ENCODE results near the gene DAP3.
A peak's percentile ranks its signal among the peaks of the same experiment; 100 is the strongest.
"Not testable (repeated sequence)": the region's sequence is repeated elsewhere in the genome, so short reads cannot be mapped to it uniquely, and the experiment has no call there.

DAP3 gene

DNA sequence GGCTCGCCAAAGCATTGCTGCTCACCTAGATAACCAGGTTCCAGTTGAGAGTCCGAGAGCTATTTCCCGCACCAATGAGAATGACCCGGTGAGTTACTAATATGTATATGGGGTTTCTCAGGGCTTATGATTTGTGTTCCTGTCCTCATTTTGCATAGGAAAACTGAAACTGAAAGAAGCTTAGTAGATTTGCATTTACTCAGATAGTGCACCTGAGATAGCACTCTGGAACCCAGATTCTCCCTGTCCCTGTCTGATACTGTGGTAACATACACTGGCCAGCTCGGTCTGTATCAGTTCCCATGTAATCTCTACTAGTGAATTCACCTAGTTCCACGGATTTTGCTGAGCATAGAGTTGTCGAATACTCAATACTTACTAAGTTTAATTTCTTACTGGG, 28.1 kb downstream of the DAP3 start:
- DNase-seq (ENCODE audit: low read depth in 3 of 3): no peak

DNA sequence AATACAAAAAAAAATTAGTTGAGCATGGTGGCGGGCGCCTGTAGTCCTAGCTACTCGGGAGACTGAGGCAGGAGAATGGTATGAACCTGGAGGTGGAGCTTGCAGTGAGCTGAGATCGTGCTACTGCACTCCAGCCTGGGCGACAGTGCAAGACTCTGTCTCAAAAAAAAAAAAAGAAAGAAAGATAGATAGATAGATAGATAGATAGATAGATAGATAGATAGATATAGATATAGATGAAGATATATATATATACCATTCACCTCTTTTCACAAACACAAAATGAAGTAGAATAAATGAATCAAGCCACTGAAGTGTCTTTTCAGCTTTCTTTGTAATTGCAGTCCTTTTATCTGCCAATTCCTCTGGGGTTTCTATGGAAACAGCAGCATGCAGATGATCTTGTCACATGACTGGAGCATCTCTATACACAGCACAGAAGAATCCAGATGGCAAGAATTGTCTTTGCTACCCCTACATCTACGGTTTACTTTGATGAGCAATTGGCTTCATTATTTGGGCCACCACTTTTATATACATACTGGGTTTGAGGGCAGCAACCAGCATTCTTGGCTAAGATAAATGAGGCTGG, 29.7 kb downstream of the DAP3 start:
- DNase-seq (ENCODE audit: low read depth in 3 of 3): not testable (repeated sequence)

DNA sequence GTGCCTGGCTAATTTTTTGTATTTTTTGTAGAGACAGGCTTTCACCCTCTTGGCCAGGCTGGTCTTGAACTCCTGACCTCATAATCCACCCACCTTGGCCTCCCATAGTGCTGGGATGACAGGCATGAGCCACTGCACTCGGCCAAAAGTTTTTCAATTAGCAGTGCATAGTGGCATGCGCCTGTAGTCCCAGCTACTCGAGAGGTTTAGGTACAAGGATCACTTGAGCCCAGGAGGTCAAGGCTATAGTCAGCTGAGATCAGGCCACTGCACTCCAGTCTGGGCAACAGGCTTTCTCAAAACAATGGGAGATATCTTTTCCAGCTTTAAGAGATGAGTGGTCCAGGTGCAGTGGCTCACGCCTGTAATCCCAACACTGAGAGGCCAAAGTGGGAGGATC, 30.8 kb downstream of the DAP3 start:
- DNase-seq (ENCODE audit: low read depth in 3 of 3): no peak

DNA sequence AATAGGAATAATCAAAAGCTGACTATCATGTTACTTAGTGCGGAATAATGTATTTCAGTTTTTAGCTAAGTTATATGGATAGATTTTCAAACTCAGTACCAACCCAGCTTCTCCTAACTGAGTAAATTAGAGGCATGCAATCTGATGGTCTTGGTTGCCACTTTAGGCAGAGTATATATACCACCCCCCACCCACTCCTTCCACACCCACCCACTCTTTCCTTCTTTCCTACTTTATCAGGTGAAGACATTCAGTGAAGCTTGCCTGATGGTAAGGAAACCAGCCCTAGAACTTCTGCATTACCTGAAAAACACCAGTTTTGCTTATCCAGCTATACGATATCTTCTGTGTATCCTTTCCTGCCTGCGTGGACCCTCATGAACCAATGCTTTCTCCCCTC, 36.3 kb downstream of the DAP3 start:
- DNase-seq (ENCODE audit: low read depth in 3 of 3): no peak

DNA sequence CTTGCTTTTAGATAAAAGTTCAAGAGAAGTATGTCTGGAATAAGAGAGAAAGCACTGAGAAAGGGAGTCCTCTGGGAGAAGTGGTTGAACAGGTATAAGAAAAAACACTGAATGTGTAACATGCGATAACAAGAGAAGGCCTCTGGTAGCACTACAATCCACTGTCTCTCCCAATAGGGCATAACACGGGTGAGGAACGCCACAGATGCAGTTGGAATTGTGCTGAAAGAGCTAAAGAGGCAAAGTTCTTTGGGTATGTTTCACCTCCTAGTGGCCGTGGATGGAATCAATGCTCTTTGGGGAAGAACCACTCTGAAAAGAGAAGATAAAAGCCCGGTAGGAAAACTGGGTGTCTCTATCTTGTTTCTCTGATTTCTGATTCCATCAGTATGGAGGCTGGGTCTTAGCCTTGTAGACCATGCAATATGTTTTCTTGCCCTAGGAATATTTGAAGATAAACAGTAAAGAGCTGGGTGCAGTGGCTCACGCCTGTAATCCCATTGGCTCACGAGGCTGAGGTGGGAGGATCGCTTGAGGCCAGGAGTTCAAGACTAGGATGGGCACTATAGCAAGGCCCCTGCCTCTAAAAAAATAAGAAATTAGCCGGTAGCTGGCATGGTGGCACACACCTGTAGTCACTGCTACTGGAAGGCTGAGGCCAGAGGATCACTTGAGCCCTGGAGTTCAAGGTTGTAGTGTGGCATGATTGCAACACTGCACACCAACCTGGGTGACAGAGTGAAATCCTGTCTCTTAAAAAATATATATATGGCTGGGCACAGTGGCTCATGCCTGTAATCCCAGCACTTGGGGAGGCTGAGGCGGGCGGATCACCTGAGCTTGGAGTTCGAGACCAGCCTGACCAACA, 40.4 kb downstream of the DAP3 start:
- peak in 1 of 3 donors; percentile 22 for DNase-seq (ENCODE audit: low read depth in 3 of 3)

DNA sequence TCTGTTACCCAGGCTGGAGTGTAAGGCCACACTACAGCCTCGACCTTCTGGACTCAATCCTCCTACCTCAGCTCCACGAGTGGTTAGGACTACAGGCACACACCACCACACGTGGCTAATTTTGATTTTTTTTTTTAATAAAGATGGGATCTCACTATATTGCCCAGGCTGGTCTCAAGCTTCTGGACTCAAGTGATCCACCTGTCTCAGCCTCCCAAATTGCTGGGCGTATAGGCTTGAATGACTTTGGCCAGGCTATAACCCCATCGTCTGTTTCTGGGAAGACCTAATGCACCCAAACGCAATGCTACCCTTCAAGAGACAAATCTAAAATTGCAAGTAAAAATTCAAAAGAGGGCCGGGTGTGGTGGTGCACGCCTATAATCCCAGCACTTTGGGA, 52.1 kb downstream of the DAP3 start:
- DNase-seq (ENCODE audit: low read depth in 3 of 3): no peak

DNA sequence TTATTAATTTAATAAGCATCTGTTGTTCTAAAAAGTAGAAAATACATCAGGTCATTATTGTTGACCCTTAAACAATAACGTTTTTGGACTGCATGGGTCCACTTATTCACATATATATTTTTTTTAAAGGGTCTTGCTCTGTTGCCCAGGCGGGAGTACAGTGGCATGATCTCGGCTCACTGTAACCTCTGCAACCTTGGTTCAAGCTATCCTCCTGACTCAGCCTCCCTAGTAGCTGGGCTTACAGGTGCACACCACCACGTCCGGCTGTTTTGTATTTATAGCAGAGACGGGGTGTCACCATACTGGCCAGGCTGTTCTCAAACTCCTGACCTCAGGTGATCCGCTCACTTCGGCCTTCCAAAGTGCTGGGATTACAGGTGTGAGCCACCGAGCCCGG, 53.0 kb downstream of the DAP3 start:
- no peak for DNase-seq (ENCODE audit: low read depth in 3 of 3)

DNA sequence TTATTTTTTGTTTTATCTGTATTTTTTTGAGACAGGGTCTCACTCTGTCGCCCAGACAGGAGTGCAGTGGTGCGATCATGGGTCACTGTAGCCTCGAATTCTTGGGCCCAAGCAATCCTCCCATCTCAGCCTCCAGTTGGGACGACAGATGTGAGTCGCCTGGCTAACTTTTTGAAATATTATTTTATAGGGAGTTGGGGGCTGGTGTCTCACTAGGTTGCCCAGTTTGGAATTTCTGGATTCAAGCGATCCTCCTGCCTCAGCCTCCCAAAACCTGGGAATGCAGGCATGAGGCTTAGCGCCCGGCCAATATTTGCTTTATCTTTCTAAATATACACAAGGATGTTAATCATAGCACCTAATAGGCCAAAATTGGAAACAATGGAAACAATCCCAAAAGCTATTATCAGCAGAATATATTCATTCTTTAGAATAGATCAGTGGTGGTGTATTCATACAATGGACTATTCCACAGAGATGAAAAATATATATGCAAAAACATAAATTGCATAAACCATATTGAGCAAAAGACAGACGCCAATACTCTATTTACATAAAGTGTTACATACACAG, 55.9 kb downstream of the DAP3 start:
- no peak for DNase-seq (ENCODE audit: low read depth in 3 of 3)

DNA sequence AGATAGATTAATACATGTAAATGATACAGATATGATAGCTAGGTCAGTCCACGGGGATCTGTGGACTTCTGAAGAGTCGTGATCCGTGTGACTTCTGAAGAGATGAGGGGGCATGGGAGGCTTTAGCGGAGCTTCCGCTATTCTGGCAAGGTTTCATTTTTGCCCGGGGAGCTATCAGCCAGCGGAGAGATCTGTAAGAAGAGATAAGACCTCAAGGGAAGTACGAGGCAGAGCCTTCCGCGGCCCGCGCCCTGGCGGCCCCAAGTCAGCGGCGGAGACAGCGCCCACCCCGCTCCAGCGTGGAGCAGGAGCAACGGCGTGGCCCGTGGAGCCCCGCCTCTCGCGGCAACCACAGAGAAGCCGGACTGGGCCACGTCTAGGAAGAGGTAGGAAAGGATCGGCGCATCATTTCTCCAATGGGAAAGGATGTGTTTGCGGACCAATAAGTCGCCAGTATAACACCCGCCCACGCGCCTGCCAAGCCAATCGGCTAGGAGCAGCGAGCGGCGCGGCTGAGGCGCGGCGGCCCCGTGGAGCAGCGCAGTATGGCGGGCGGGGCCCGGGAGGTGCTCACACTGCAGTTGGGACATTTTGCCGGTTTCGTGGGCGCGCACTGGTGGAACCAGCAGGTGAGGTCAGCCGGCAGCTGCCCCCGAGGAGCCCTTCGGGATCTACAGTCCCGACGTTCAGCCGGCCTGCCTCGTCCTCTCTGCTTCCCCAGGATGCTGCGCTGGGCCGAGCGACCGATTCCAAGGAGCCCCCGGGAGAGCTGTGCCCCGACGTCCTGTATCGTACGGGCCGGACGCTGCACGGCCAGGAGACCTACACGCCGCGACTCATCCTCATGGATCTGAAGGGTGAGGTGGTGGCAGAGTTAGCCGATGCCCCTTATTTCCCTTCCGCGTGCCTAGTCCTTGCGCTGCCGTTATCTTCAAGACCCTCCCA, 56.7 kb downstream of the DAP3 start:
- peak; percentile 97 to 100 (median 99) for DNase-seq (ENCODE audit: low read depth in 3 of 3)

DNA sequence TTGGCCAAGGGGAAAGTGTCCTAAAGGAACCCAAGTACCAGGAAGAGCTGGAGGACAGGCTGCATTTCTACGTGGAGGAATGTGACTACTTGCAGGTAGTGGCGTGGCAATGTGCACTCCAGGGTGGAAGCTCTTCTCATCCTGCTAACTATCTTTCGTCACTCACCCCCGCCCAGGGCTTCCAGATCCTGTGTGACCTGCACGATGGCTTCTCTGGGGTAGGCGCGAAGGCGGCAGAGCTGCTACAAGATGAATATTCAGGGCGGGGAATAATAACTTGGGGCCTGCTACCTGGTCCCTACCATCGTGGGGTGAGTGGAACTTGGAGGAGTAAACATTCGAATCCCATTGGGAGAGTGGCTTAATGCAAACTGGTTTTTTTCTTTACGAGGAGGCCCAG, 58.7 kb downstream of the DAP3 start:
- not testable (repeated sequence) for DNase-seq (ENCODE audit: low read depth in 3 of 3)

DNA sequence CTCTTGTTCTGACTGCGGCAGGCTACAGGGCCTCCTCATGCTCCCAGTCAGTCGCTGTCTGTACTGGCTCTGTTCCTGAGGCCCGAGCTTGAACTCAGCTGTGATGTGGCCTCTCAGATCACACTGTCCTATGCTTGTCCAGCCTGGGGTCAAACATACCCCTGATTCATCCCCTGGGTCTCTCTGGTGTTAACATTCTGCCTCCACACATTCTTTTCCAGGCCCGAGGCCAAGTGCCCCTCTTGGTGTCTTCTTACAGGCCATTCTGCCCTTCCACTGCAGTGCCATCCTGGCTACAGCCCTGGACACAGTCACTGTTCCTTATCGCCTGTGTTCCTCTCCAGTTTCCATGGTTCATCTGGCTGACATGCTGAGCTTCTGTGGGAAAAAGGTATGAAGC, 59.2 kb downstream of the DAP3 start:
- DNase-seq (ENCODE audit: low read depth in 3 of 3): not testable (repeated sequence)

DNA sequence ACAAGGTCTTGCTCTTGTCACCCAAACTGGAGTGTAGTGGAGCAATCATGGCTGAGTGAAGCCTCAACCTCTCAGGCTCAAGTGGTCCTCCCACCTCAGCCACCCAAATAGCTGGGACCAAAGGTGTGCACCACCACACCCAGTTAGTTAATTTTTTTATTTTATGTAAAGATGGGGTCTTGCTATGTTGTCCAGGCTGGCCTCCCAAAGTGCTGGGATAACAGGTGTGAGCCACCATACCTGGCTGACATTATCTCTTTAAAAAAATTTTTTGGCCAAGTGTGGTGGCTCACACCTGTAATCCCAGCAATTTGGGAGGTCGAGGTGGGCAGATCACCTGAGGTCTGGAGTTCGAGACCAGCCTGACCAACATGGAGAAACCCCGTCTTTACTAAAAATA, 70.1 kb downstream of the DAP3 start:
- not testable (repeated sequence) for DNase-seq (ENCODE audit: low read depth in 3 of 3)

DNA sequence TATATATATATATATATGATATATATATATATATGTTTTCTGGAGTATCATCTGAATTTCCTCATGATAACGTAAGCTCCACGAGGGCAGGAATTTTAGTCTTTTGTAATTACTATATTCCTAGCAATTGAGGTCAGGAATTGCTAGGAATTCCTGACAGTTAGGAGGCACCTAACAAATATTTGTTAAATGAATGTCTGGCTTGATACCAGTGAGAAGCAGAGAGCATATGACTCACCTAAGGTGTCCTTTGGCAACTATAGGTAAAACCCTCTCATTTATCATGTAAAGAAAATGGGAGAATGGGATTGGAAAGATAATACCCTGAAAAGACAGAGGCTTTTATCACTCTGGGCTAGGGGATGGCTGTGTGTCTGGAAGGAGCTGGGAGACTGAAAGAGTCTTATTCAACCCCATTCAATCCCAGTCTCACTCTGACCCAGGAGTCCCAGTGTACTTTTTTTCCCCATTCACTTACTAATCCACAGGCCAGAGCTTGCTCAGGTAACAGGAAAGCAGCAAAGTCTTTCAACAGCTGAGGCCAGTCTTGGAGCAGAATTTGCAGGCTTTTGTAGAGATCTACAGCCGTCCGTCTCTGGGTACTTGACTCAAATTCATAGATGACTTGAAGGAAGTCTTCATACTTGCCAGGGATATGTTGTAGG, 71.2 kb downstream of the DAP3 start:
- DNase-seq (ENCODE audit: low read depth in 3 of 3): no peak

DNA sequence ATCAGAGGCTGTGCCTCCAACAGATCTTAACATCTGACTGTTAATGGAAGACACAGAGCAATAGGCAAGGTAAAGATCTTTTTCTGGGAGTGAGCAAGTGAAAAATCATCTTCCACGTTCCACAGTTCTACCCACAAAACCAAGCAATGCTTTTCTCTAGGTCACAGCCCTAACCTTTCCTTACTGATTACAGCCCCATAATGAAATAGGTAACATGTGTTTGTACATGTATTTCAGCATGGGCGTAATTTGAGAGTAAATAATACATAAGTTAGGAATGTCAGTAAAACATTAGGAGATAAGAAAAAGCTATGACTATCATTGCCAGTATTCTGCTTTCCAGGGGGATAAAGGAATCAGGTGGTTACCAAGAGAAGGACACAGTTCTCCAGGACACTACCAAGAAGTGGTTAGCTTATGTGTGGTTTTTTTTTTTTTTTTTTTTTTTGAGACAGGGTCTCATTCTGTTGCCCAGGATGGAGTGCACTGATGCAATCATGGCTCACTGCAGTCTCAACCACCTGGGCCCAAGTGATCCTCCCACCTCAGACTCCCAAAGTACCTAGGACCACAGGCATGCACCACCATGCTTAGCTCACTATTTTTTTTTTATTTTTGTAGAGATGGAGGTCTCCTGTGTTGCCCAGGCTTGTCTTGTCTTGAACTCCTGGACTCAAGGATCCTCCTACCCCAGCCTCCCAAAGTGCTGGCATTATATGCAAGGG, 72.0 kb downstream of the DAP3 start:
- DNase-seq (ENCODE audit: low read depth in 3 of 3): no peak

DNA sequence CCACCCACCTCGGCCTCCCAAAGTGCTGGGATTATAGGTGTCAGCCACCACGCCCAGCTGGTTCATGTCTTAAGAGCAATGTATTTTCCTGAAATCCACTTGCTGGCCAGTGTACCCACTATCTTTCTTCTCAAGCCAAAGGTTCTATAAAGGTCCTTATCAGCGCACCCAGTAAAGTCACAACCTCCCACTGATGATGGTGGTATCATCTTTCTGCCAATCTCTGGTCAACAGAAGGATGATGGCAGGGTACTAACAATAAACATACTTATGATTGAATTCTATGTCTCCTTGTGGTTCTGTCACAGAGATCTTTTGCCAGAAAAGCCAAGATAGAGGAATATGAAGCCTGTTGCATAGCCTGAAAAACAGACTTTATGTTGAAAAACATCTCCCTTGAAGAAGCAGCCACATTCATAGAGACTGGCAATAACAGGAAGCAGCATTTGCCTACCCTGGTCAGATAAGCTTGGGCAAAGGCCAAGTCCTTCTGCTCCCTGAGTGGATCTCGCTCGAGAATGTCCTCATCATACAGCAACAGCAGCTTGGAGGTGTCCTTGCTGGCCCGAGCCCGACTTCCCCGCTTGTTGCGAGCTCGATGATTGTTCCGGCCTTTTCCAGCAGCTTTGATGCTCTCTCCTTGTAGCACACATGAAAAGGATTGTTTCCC, 73.0 kb downstream of the DAP3 start:
- DNase-seq (ENCODE audit: low read depth in 3 of 3): no peak

DNA sequence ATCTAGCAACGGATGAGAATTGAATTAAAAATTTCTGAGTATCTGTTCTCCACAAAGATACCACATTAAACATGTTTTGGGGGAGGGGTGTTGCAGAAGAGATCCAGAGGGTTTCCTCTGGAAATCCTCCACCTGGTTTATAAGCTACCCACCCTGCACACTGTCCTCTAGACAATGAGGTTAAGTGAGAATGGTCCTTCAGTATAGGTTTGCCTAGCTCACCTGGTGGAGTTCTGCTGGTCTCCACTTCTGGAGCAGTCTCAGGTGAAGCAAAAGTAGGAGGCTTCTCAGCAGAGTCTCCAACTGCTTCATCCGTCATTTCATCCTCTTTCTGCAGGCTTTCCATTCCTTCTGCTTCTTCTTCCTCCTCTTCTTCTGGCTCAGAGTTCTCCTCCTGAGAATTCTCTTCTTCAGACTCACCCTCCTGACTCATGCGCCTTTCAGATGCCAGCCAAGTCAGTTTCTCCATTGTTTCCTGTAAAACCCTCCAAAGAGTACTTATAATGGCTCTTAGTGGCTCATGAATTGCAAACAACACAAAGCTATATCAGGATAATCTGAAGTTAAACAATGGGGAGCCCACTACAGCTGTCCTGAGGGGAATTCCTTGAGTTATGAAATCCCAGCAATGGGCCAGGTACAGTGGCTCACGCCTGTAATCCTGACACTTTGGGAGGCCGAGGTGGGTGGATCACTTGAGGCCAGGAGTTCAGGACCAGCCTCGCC, 74.4 kb downstream of the DAP3 start:
- DNase-seq (ENCODE audit: low read depth in 3 of 3): not testable (repeated sequence)

DNA sequence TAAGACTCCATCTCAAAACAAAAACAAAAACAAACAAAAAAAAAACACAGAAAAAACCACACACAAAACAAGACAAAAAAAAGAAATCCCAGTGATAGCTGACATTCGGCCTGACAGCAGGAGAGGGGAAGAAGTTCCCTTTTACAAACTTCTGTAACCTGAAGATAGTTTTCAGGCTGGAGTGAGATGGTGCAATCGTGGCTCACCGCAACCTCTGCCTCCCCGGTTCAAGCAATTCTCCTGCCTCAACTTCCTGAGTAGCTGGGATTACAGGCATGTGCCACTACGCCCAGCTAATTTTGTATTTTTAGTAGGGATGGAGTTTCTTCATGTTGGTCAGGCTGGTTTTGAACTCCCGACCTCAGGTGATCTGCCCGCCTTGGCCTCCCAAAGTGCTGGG, 75.1 kb downstream of the DAP3 start:
- DNase-seq (ENCODE audit: low read depth in 3 of 3): not testable (repeated sequence)

DNA sequence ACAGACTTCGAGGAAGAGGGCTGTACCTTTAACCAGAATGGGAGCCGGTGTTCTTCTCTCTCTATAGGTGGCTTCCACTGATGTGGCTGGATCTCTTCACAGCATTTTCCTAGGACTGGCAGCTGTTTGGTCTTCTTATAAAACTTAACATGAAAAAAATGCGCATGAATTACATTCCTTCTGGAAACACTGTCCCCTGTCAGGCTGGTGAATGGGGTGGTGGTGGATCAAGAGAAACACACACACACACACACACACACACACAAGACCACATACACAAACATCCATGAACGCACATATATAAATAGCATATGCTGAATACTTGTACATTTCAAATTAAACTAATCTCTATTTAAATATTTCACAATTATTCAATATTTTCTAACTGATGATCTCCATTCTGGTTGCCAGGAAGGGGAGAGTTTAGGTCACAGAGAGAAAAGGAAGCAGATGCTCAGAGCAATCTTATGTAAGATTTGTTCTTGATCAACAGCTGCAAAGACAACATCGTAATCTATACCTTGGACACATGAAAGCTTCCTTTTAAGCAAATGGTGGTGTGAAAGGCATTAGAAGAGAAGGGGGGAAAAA, 78.6 kb downstream of the DAP3 start:
- not testable (repeated sequence) for DNase-seq (ENCODE audit: low read depth in 3 of 3)

DNA sequence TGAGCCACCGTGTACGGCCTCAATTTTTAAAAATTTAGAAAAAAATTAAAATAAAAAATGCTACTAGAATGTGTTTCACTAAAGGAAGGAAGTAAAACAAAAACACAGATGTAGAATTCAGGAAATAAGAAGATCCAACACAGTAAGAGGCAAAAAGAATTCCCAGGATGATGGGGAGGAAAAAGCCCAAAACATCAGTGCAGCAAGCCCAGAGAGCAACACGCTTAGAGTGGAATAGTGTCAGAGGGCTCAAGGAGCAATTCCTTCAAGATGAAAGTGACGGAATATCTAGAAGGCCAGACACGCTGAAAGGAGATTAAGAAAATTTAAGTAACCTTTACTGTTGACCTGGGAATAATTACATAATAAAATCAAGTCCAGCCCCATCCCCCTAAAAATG, 80.4 kb downstream of the DAP3 start:
- DNase-seq (ENCODE audit: low read depth in 3 of 3): no peak

All from stimulated activated CD4-positive, alpha-beta T cell treated with anti-CD3 and anti-CD28 coated beads, TNF-alpha, amount 100 ng/mL, for 48 hours (primary cell).